Measurements from ENCODE around the gene FRAT1.

The FRAT1 gene

DNA sequence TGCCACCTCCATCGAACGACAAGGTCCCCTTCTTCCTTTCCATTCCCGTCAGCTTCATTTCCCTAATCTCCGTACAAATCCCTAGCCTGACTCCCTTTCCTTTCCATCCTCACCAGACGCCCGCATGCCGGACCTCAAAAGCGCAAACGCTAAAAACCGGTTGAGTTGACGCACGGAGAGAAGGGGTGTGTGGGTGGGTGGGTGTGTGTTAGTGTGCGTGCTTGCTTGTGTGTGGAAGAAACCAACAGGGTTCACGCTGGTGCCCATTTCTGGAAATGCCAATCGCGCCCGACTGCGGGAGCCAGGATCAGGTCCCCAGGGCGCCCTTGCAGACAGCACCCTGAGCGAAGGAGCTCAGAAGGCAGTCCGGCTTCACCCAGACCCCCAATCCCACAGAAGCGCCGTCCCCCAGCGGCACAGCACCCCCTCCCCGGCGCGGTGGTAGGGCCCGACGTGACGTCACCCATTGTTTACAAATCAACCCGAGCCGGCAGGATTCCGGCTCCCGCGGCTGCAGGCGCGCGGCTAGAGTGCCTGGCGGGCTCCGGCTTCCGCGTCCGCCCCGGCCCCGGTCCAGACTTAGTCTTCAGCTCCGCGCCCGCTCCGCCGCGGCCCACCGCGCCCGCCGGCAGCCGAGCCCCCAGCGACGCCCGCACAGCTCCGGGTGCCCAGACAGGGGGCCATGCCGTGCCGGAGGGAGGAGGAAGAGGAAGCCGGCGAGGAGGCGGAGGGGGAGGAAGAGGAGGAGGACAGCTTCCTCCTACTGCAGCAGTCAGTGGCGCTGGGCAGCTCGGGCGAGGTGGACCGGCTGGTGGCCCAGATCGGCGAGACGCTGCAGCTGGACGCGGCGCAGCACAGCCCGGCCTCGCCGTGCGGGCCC lies at the start of gene FRAT1:
TSS of gene FRAT1 (plus strand) at position 500 of the 880 bp plus-strand sequence. CDS start at position 683, 183 bp downstream.
- H4K20me1 ChIP-seq (ENCODE audit: insufficient read depth), result no peaks in the 10 kb centered on the region
- H2AFZ ChIP-seq (ENCODE audit: low read depth), result peak within 1 kb of the TSS; percentile 74
- peak within 1 kb of the TSS; percentile 99 for H3K4me2 ChIP-seq
- no peak within 1 kb of the TSS for H3K4me3 ChIP-seq (IDR thresholded peaks at IDR 0.05; ENCODE audit: insufficient read depth, low read depth, low read length)
- H3K4me1 ChIP-seq (ENCODE audit: low read depth, poor library complexity, severe bottlenecking), result peaks cover 15% of the 10 kb centered on the region
- TF ChIP-seq CTCF (conservative IDR thresholded peaks at IDR 0.05; ENCODE audit: low read depth, low read length), result no peak
- H3K36me3 ChIP-seq (ENCODE audit: insufficient read depth), result no peaks in the 10 kb centered on the region
- no peaks in the 10 kb centered on the region for H3K79me2 ChIP-seq (ENCODE audit: insufficient read depth, low read depth)
- H3K9ac ChIP-seq, result peak within 1 kb of the TSS; percentile 85; the same call in 1 of the 2 replicates
- H3K27ac ChIP-seq, result peak within 1 kb of the TSS; percentile 79
- H3K27me3 ChIP-seq (ENCODE audit: insufficient read depth, low read depth), result no peaks in the 10 kb centered on the region

DNA sequence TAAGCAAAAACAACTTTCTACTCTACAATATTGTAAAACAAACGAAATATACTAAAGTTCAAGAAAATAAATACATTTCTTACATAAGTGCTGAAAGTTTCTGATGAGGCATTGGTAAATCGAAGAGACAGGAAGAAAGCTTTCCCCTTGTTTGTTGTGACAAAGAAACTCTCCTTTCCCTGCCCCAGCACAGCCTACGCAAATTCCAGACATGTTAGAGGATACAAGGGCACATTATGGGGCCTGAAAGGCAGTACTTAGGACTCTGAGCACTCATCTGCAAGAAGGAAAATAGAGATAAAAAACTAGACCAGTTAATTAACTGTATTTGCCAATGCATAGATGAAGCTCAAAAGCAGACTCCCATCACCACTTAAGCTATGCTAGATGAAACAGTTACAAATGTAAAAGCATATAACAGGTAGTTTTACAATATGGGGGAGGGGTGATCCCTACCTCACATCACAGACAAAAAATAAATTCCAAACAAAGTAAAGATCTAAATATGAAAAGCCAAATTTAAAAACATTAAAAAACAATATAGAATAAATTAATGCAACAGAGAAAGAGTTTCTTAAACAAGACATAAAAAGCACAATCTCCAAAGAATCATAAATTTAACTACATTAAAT lies 48.4 kb upstream of the FRAT1 start:
- H3K4me3 ChIP-seq (IDR thresholded peaks at IDR 0.05; ENCODE audit: insufficient read depth, low read depth, low read length), result no peak overlapping the region
- H3K79me2 ChIP-seq (ENCODE audit: insufficient read depth, low read depth), result peaks cover 14% of the 10 kb centered on the region; the same call in 1 of the 2 replicates
- no peaks in the 10 kb centered on the region for H4K20me1 ChIP-seq (ENCODE audit: insufficient read depth)
- no peak overlapping the region for H3K27ac ChIP-seq
- no peaks in the 10 kb centered on the region for H3K36me3 ChIP-seq (ENCODE audit: insufficient read depth)
- no peak overlapping the region for H3K4me2 ChIP-seq
- H2AFZ ChIP-seq (ENCODE audit: low read depth), result no peak overlapping the region
- H3K4me1 ChIP-seq (ENCODE audit: low read depth, poor library complexity, severe bottlenecking), result peaks cover 7% of the 10 kb centered on the region
- H3K27me3 ChIP-seq (ENCODE audit: insufficient read depth, low read depth), result no peaks in the 10 kb centered on the region
- H3K9ac ChIP-seq, result no peak overlapping the region
- TF ChIP-seq CTCF (conservative IDR thresholded peaks at IDR 0.05; ENCODE audit: low read depth, low read length), result no peak

DNA sequence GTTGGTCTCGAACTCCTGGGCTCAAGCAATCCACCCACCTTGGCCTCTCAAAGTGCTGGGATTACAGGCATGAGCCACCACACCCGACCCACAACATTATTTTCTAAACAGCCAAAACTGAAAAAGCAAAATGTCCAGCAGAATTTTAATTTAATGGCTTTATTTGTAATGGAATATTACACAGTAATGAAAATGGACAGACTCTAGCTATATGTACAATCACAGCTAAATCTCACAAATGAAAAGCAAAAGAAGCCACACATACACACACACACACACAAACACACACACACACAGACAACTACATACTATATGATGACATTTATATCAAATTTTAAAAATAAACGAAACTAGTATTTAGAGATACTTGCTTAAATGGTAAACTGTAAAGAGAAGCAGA lies 45.4 kb upstream of the FRAT1 start:
- Histone ChIP-seq H2AFZ (ENCODE audit: low read depth) (no peak overlapping the region), H3K27me3 (ENCODE audit: insufficient read depth, low read depth) (no peaks in the 10 kb centered on the region), H3K79me2 (ENCODE audit: insufficient read depth, low read depth) (peaks cover 14% of the 10 kb centered on the region; the same call in 1 of the 2 replicates), H3K4me2 (no peak overlapping the region), H4K20me1 (ENCODE audit: insufficient read depth) (no peaks in the 10 kb centered on the region), H3K9ac (no peak overlapping the region), H3K27ac (no peak overlapping the region), H3K4me3 (IDR thresholded peaks at IDR 0.05; ENCODE audit: insufficient read depth, low read depth, low read length) (no peak overlapping the region), H3K36me3 (ENCODE audit: insufficient read depth) (no peaks in the 10 kb centered on the region), H3K4me1 (ENCODE audit: low read depth, poor library complexity, severe bottlenecking) (peaks cover 20% of the 10 kb centered on the region)
- no peak for TF ChIP-seq CTCF (conservative IDR thresholded peaks at IDR 0.05; ENCODE audit: low read depth, low read length)

DNA sequence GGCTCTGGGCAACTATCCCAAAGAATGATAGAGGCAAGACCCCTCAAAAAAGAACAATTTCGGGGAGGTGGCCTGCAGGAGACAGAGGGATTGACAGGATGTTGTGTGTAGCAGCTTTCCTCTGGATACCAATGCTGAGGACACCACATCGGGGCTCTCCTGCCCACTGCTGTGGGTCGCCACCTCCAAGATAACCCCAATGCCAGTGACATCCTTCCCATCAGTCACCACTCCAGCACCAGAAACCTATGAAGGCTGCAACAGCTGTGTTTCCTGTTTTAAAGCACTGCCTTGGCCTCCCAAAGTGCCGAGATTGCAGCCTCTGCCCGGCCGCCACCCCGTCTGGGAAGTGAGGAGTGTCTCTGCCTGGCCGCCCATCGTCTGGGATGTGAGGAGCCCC lies 44.2 kb upstream of the FRAT1 start:
- Histone ChIP-seq H3K36me3 (ENCODE audit: insufficient read depth) (no peaks in the 10 kb centered on the region), H2AFZ (ENCODE audit: low read depth) (no peak overlapping the region), H3K4me1 (ENCODE audit: low read depth, poor library complexity, severe bottlenecking) (peaks cover 31% of the 10 kb centered on the region), H3K27ac (no peak overlapping the region), H4K20me1 (ENCODE audit: insufficient read depth) (no peaks in the 10 kb centered on the region), H3K4me3 (IDR thresholded peaks at IDR 0.05; ENCODE audit: insufficient read depth, low read depth, low read length) (no peak overlapping the region), H3K79me2 (ENCODE audit: insufficient read depth, low read depth) (peaks cover 15% of the 10 kb centered on the region; the same call in 1 of the 2 replicates), H3K9ac (no peak overlapping the region), H3K4me2 (0 out of 2 replicates have a peak overlapping the region, but pooled peaks have one; percentile 5), H3K27me3 (ENCODE audit: insufficient read depth, low read depth) (no peaks in the 10 kb centered on the region)
- TF ChIP-seq CTCF (conservative IDR thresholded peaks at IDR 0.05; ENCODE audit: low read depth, low read length), result no peak
